HepG2 (cell line): ENCODE measurements around the gene PLLP. TPM values are rescaled to one million over a fixed set of nuclear protein-coding genes. Genes with fewer than 3 reads are reported as not detected.

ENCODE experiments used
- CREM ChIP-seq, 2 experiments: sonication (generic) in 1 of 2; formaldehyde crosslinking in 1 of 2; IDR thresholded peaks; 2 replicates each; pipeline versions ENCODE4 v1.4.0 to v1.6.1; 2016 to 2020; ENCODE audit warnings: antibody characterized with exemption in 1 of 2, mild to moderate bottlenecking in 1 of 2, missing genetic modification reagents in 1 of 2
- GATAD1 ChIP-seq: IDR thresholded peaks from 2 replicates; pipeline ENCODE4 v1.6.1; 2016; ENCODE audit warnings: missing genetic modification reagents, missing compliant biosample characterization
- HNRNPH1 ChIP-seq: fragments of 200-400 bp; formaldehyde crosslinking; optimal IDR thresholded peaks from 2 replicates; pipeline ENCODE3; 2017; ENCODE audit warnings: mild to moderate bottlenecking, low read depth, low read length
- JUN ChIP-seq: sonication (generic); formaldehyde crosslinking; IDR thresholded peaks from 2 replicates; pipeline ENCODE4 v1.4.0; 2020; ENCODE audit warnings: mild to moderate bottlenecking, missing genetic modification reagents
- MED13 ChIP-seq: sonication (generic); formaldehyde crosslinking; IDR thresholded peaks from 2 replicates; pipeline ENCODE4 v1.5.0; 2020; ENCODE audit warnings: missing genetic modification reagents
- NR2F2 ChIP-seq: IDR thresholded peaks from 2 replicates; pipeline ENCODE4 v1.6.1; 2012; ENCODE audit warnings: low read depth, inconsistent platforms, borderline replicate concordance
- PLSCR1 ChIP-seq: sonication (generic); formaldehyde crosslinking; IDR thresholded peaks from 2 replicates; pipeline ENCODE4 v1.5.0; 2020; ENCODE audit warnings: missing genetic modification reagents, mild to moderate bottlenecking, borderline replicate concordance
- SATB2 ChIP-seq: sonication (generic); formaldehyde crosslinking; IDR thresholded peaks from 2 replicates; pipeline ENCODE4 v1.5.0; 2020; ENCODE audit warnings: missing genetic modification reagents
- SMAD3 ChIP-seq: sonication (generic); formaldehyde crosslinking; IDR thresholded peaks from 2 replicates; pipeline ENCODE4 v1.4.0; 2020; ENCODE audit warnings: missing genetic modification reagents
- SMYD3 ChIP-seq: sonication (generic); formaldehyde crosslinking; IDR thresholded peaks from 2 replicates; pipeline ENCODE4 v1.8.1; 2023; ENCODE audit warnings: mild to moderate bottlenecking, missing genetic modification reagents
- TBL1XR1 ChIP-seq: fragments of 150-350 bp; IDR thresholded peaks from 2 replicates; pipeline ENCODE4 v1.6.1; 2014; ENCODE audit warnings: borderline replicate concordance, low read length; ENCODE audit not compliant: partially characterized antibody
- THRA ChIP-seq: sonication (generic); formaldehyde crosslinking; IDR thresholded peaks from 2 replicates; pipeline ENCODE4 v1.4.0; 2020; ENCODE audit warnings: missing genetic modification reagents, borderline replicate concordance
- YEATS4 ChIP-seq: sonication (generic); formaldehyde crosslinking; IDR thresholded peaks from 2 replicates; pipeline ENCODE4 v1.4.0; 2020; ENCODE audit warnings: missing genetic modification reagents, borderline replicate concordance
- ZGPAT ChIP-seq: IDR thresholded peaks from 2 replicates; pipeline ENCODE4 v1.6.1; 2016; ENCODE audit warnings: mild to moderate bottlenecking
- ZNF296 ChIP-seq: sonication (generic); formaldehyde crosslinking; conservative IDR thresholded peaks from 2 replicates; pipeline ENCODE4 v1.5.0; 2020; ENCODE audit warnings: mild to moderate bottlenecking, missing genetic modification reagents
- ZNF547 ChIP-seq: sonication (generic); formaldehyde crosslinking; IDR thresholded peaks from 2 replicates; pipeline ENCODE4 v1.5.1; 2020; ENCODE audit warnings: mild to moderate bottlenecking, missing genetic modification reagents
- ZNF569 ChIP-seq: sonication (generic); formaldehyde crosslinking; IDR thresholded peaks from 2 replicates; pipeline ENCODE4 v1.5.0; 2020; ENCODE audit warnings: mild to moderate bottlenecking, missing genetic modification reagents, moderate library complexity, borderline replicate concordance
- ZNF619 ChIP-seq: sonication (generic); formaldehyde crosslinking; IDR thresholded peaks from 2 replicates; pipeline ENCODE4 v1.4.0; 2020; ENCODE audit warnings: mild to moderate bottlenecking, missing genetic modification reagents
- ZNF670 ChIP-seq: sonication (generic); formaldehyde crosslinking; IDR thresholded peaks from 2 replicates; pipeline ENCODE4 v1.8.0; 2022; ENCODE audit warnings: mild to moderate bottlenecking, missing genetic modification reagents, borderline replicate concordance
- ZSCAN31 ChIP-seq: sonication (generic); formaldehyde crosslinking; IDR thresholded peaks from 2 replicates; pipeline ENCODE4 v1.5.0; 2020; ENCODE audit warnings: low read depth, mild to moderate bottlenecking, missing genetic modification reagents
- polyA plus RNA-seq, 8 experiments: library from polyadenylated mRNA; depleted of rRNA in 3 of 8; stranded (reverse) in 7 of 8; unstranded in 1 of 8; fragments of >200 nt; fragmentation: Illumina TruSeq in 4 of 8; extraction: Trizol in 4 of 8; gene quantifications; 2 replicates each; pipeline versions ENCODE4 v1.2.1 to v1.2.3, GENCODE V29; 2011 to 2016; ENCODE audit warnings: low read depth in 4 of 8, missing spikeins in 1 of 8, mixed read lengths in 1 of 8; ENCODE audit not compliant: insufficient read depth in 1 of 8
- total RNA-seq, 5 experiments: library from RNA; depleted of rRNA; stranded (reverse); fragments of >200 nt; fragmentation: Illumina TruSeq; extraction: Trizol; gene quantifications; 2 replicates each; pipeline ENCODE4 v1.2.3, GENCODE V29; 2016; ENCODE audit warnings: low read depth in 1 of 5
- TF ChIP-seq, protein P1 (sequence below), 2 experiments: IDR thresholded peaks; 2 replicates each; pipeline ENCODE4 v1.6.1; 2011 to 2012; ENCODE audit warnings: low read length in 2 of 2, borderline replicate concordance in 1 of 2, low read depth in 1 of 2, mild to moderate bottlenecking in 1 of 2, moderate library complexity in 1 of 2

Gene PLLP
- total and polyA plus RNA-seq, 2 of the 13 experiments (the other 11 are each of a cell fraction or from before 2014, with no cell fraction given), result 60.6 to 127 TPM

DNA sequence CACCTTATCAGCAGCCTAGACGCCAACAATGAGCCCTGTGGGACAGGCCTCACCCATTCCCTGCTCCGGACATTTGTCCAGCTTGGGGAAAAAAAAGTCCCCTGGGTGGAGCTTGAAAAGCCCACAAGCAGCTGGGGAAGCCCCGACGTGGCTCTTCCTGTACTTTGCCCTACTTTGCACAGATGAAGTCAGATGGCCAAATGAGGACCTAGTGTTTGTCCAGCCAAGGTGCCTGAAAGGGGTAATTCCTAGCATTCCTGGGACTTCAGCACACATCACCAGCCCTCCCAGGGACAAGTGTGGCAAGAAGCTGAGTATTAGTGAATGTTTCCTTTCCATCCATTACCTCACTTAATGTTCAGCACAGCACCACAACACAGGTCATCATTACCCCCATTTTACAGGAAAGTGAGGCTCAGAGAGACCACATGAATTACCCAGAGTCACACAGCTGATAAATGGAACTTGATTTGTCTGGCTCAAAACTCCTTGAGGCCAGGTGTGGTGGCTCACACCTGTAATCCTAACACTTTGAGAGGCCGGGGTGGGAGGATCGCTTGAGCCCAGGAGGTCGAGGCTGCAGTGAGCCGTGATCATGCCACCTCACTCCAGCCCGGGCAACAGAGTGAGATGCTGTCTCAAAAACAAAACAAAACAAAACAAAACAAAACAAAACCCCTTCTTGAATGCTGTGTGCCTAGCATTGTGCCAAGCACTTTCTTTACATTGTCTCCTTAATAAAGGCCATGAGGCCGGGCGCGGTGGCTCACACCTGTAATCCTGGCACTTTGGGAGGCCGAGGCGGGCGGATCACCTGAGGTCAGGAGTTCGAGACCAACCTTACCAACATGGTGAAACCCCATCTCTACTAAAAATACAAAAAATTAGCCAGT, 19.9 kb upstream of the PLLP start (continued):
- no peak for TF ChIP-seq ZNF547
- TF ChIP-seq GATAD1, result peak; percentile 64
- no peak for TF ChIP-seq HNRNPH1
- peak; percentile 70 for TF ChIP-seq THRA (CRISPR knock-in tag)
- peak; percentile 67 for TF ChIP-seq ZGPAT (CRISPR knock-in tag)
- TF ChIP-seq SMYD3 (CRISPR knock-in tag), result no peak
- TF ChIP-seq YEATS4 (CRISPR knock-in tag), result 0 out of 2 replicates have a peak, but pooled peaks have one; percentile 62
- no peak; the same call in 1 of the 2 replicates for TF ChIP-seq SMAD3 (CRISPR knock-in tag)
- peak; percentile 47 for TF ChIP-seq TBL1XR1
- TF ChIP-seq NR2F2, result peak; percentile 37; the same call in 1 of the 2 replicates
- TF ChIP-seq CREM (IDR thresholded peaks at IDR 0.05), result peak; percentile 76
- TF ChIP-seq CREM (CRISPR knock-in tag; IDR thresholded peaks at IDR 0.05), result no peak
- TF ChIP-seq ZSCAN31, result peak; percentile 81
- TF ChIP-seq, protein P1, sequence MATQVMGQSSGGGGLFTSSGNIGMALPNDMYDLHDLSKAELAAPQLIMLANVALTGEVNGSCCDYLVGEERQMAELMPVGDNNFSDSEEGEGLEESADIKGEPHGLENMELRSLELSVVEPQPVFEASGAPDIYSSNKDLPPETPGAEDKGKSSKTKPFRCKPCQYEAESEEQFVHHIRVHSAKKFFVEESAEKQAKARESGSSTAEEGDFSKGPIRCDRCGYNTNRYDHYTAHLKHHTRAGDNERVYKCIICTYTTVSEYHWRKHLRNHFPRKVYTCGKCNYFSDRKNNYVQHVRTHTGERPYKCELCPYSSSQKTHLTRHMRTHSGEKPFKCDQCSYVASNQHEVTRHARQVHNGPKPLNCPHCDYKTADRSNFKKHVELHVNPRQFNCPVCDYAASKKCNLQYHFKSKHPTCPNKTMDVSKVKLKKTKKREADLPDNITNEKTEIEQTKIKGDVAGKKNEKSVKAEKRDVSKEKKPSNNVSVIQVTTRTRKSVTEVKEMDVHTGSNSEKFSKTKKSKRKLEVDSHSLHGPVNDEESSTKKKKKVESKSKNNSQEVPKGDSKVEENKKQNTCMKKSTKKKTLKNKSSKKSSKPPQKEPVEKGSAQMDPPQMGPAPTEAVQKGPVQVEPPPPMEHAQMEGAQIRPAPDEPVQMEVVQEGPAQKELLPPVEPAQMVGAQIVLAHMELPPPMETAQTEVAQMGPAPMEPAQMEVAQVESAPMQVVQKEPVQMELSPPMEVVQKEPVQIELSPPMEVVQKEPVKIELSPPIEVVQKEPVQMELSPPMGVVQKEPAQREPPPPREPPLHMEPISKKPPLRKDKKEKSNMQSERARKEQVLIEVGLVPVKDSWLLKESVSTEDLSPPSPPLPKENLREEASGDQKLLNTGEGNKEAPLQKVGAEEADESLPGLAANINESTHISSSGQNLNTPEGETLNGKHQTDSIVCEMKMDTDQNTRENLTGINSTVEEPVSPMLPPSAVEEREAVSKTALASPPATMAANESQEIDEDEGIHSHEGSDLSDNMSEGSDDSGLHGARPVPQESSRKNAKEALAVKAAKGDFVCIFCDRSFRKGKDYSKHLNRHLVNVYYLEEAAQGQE (IDR thresholded peaks at IDR 0.05; ENCODE audit: borderline replicate concordance in 1 of 2, low read depth in 1 of 2, low read length in 2 of 2), result peak in 1 of 2 experiments; percentile 60; a peak in 1 of 4 replicates
- TF ChIP-seq JUN (CRISPR knock-in tag), result peak; percentile 92
- TF ChIP-seq PLSCR1 (CRISPR knock-in tag), result no peak
- TF ChIP-seq ZNF296, result no peak
- 0 out of 2 replicates have a peak, but pooled peaks have one; percentile 34 for TF ChIP-seq ZNF670 (CRISPR knock-in tag)
- TF ChIP-seq MED13 (CRISPR knock-in tag), result peak; percentile 32; the same call in 1 of the 2 replicates
- no peak for TF ChIP-seq SATB2
- no peak for TF ChIP-seq ZNF569 (CRISPR knock-in tag)
- TF ChIP-seq ZNF619 (CRISPR knock-in tag), result peak; percentile 32; the same call in 1 of the 2 replicates
